Endodermal cell (in vitro differentiated cells): ENCODE measurements around the gene SSBP2. TPM values are rescaled to one million over a fixed set of nuclear protein-coding genes. Genes with fewer than 3 reads are reported as not detected.

Experiments
- DNase-seq: peaks from one replicate; pipeline ENCODE4 v3.0.0-alpha.2; 2017
- H3K27ac ChIP-seq: 2 replicates; pipeline ENCODE4 v1.5.1; 2013; ENCODE audit warnings: mild to moderate bottlenecking, low read depth, low read length, moderate library complexity
- H3K27me3 ChIP-seq: 2 replicates; pipeline ENCODE4 v1.6.1; 2013; ENCODE audit warnings: mild to moderate bottlenecking, low read length, moderate library complexity; ENCODE audit not compliant: insufficient read depth, control insufficient read depth, poor library complexity, severe bottlenecking
- H3K36me3 ChIP-seq: 2 replicates; pipeline ENCODE4 v1.7.0; 2013; ENCODE audit warnings: mild to moderate bottlenecking, low read length, moderate library complexity; ENCODE audit not compliant: control insufficient read depth, insufficient read depth
- H3K4me1 ChIP-seq: one replicate; pipeline ENCODE4 v1.7.0; 2013; ENCODE audit warnings: low read length; ENCODE audit not compliant: control insufficient read depth, insufficient read depth
- H3K4me3 ChIP-seq: 2 replicates; pipeline ENCODE4 v1.5.1; 2013; ENCODE audit warnings: mild to moderate bottlenecking, low read length, moderate library complexity
- H3K9ac ChIP-seq: 2 replicates; pipeline ENCODE4 v1.6.1; 2013; ENCODE audit warnings: mild to moderate bottlenecking, low read length, moderate library complexity; ENCODE audit not compliant: poor library complexity, severe bottlenecking; ENCODE audit errors: extremely low read depth
- H3K9me3 ChIP-seq: 2 replicates; pipeline ENCODE4 v1.6.1; 2013; ENCODE audit warnings: mild to moderate bottlenecking, low read length, moderate library complexity; ENCODE audit not compliant: control insufficient read depth
- H3K27ac Mint-ChIP-seq: 2 replicates; pipeline ENCODE4 v1.8.0; 2020; ENCODE audit warnings: mixed read lengths
- H3K27me3 Mint-ChIP-seq: 2 replicates; pipeline ENCODE4 v1.8.0; 2021; ENCODE audit warnings: mild to moderate bottlenecking, mixed read lengths; ENCODE audit not compliant: insufficient read depth
- H3K36me3 Mint-ChIP-seq: 2 replicates; pipeline ENCODE4 v1.8.0; 2020; ENCODE audit warnings: low read depth, mixed read lengths
- H3K4me1 Mint-ChIP-seq: 2 replicates; pipeline ENCODE4 v1.8.0; 2020; ENCODE audit warnings: mixed read lengths
- H3K4me3 Mint-ChIP-seq: 2 replicates; pipeline ENCODE4 v1.8.0; 2020; ENCODE audit warnings: mild to moderate bottlenecking, moderate library complexity, mixed read lengths
- H3K9me3 Mint-ChIP-seq: 2 replicates; pipeline ENCODE4 v1.8.0; 2020; ENCODE audit warnings: mild to moderate bottlenecking, mixed read lengths
- WGBS, 2 experiments: methylation state at CpG; one replicate each; pipeline versions ENCODE4 v1.1.5 to v1.1.7; 2013; ENCODE audit warnings: missing lambda C conversion rate in 2 of 2, mixed read lengths in 1 of 2; ENCODE audit not compliant: insufficient coverage in 1 of 2, insufficient read length in 1 of 2; 5-methylcytosine and 5-hydroxymethylcytosine counted together
- total RNA-seq, 2 donors: library from RNA; stranded (reverse); fragmentation: NEBNext Ultra II Directional in 1 of 2; extraction: Animal tissue kit (Norgen Biotek cat#: 25700) in 1 of 2; gene quantifications; 2 replicates in 1 of 2; 3 replicates in 1 of 2; pipeline ENCODE4 v1.2.1, GENCODE V29; 2021
- TF ChIP-seq, protein P1 (sequence below): fragments of 200-600 bp; sonication (generic); conservative IDR thresholded peaks from 2 replicates; pipeline ENCODE4 v1.5.0; 2021; ENCODE audit warnings: antibody characterized with exemption, mild to moderate bottlenecking

The SSBP2 gene
- total RNA-seq, 2 donors from 2014 or later = 27.5 to 30.2 TPM

DNA sequence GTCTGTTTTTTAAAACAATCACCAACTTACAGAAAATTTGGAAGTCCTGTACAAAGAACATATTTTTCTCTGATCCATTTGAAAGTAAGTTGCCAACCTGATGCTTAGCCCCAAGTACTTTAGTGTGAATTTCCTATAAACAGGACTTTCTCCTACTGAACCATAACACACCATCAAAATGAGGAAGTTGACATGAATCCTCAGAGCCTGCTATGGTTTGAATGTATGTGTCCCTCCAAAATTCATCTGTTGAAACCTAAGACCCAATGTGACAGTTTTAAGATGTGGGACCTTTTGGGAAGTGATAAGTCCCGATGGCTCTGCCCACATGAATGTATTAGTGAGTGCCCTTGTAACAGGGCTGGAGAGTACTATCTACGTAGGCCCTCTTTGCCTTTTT, 350.5 kb downstream of the SSBP2 start:
- Mint-ChIP-seq H3K27ac (no peak overlapping the region), H3K9me3 (peaks cover 1% of the 10 kb centered on the region), H3K27me3 (peaks cover 35% of the 10 kb centered on the region), H3K4me3 (no peak overlapping the region), H3K36me3 (no peaks in the 10 kb centered on the region), H3K4me1 (no peaks in the 10 kb centered on the region)
- WGBS, 2 experiments = 92 to 98% methylated on average over 2 of the region's 2 CpGs
- Histone ChIP-seq H3K27ac (no peak overlapping the region), H3K36me3 (no peaks in the 10 kb centered on the region), H3K9me3 (no peaks in the 10 kb centered on the region), H3K27me3 (peaks cover 1% of the 10 kb centered on the region), H3K9ac (no peak overlapping the region), H3K4me1 (peaks cover 3% of the 10 kb centered on the region), H3K4me3 (no peak overlapping the region)
- TF ChIP-seq, protein P1, sequence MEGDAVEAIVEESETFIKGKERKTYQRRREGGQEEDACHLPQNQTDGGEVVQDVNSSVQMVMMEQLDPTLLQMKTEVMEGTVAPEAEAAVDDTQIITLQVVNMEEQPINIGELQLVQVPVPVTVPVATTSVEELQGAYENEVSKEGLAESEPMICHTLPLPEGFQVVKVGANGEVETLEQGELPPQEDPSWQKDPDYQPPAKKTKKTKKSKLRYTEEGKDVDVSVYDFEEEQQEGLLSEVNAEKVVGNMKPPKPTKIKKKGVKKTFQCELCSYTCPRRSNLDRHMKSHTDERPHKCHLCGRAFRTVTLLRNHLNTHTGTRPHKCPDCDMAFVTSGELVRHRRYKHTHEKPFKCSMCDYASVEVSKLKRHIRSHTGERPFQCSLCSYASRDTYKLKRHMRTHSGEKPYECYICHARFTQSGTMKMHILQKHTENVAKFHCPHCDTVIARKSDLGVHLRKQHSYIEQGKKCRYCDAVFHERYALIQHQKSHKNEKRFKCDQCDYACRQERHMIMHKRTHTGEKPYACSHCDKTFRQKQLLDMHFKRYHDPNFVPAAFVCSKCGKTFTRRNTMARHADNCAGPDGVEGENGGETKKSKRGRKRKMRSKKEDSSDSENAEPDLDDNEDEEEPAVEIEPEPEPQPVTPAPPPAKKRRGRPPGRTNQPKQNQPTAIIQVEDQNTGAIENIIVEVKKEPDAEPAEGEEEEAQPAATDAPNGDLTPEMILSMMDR = no peak
- DNase-seq = no peak

DNA sequence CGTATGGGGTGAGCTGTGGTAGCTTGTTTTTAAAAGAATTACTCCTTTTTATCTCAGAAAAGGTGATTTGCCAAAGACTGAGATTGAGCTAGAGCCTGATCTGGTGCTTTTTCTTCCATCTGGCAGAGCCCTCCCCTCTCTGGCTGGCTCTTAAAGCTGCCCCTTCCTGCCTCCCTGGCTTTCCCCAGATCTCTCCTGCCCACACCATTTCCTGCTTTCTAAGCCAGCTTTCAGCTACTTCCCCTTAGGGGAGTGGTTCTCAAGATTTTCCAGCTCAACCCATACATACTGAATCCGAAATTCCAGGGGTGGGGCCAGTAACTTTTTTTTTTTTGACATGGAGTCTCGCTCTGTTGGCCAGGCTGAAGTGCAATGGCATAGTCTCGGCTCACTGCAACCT, 352.2 kb downstream of the SSBP2 start:
- WGBS, 2 experiments = 80 to 90% methylated on average over 4 of the region's 4 CpGs
- no peak overlapping the region for H3K9ac ChIP-seq
- no peak overlapping the region for H3K27ac ChIP-seq
- no peak overlapping the region for H3K4me3 ChIP-seq
- Mint-ChIP-seq H3K4me3 (no peak overlapping the region), H3K27ac (no peak overlapping the region), H3K9me3 (peaks cover 5% of the 10 kb centered on the region), H3K27me3 (peaks cover 38% of the 10 kb centered on the region), H3K4me1 (no peaks in the 10 kb centered on the region), H3K36me3 (no peaks in the 10 kb centered on the region)
- TF ChIP-seq, protein P1 = no peak
- peaks cover 15% of the 10 kb centered on the region for H3K27me3 ChIP-seq
- H3K4me1 ChIP-seq = peaks cover 3% of the 10 kb centered on the region
- DNase-seq = no peak
- no peaks in the 10 kb centered on the region for H3K36me3 ChIP-seq
- H3K9me3 ChIP-seq = no peaks in the 10 kb centered on the region

DNA sequence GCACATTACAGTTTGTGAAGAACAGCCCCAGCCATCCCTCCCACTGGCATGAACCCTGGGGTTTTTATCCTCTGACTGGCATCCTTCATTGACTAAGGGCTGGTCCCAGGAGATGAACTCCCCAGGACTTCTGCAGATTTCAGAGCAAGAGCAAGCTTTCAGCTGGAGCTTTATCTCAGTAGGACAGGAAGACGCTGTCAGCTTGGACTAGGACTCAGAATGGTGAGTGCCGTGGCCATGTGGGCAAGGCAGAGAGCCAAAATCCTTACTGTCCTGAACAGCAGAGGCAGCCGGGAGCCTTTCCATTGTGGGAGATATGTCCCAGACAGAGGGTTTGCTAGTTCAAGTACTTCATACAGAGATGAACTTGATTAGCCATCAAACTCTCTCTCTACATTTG, 353.7 kb downstream of the SSBP2 start:
- Histone ChIP-seq H3K27ac (no peak overlapping the region), H3K36me3 (no peaks in the 10 kb centered on the region), H3K9ac (no peak overlapping the region), H3K4me3 (no peak overlapping the region), H3K9me3 (no peaks in the 10 kb centered on the region), H3K27me3 (peaks cover 22% of the 10 kb centered on the region), H3K4me1 (peaks cover 3% of the 10 kb centered on the region)
- H3K4me3 Mint-ChIP-seq = no peak overlapping the region
- no peaks in the 10 kb centered on the region for H3K36me3 Mint-ChIP-seq
- H3K4me1 Mint-ChIP-seq = no peaks in the 10 kb centered on the region
- 75 to 80% methylated on average over 2 to 3 of the region's 3 CpGs for WGBS, 2 experiments
- no peak for DNase-seq
- H3K27ac Mint-ChIP-seq = no peak overlapping the region
- peaks cover 5% of the 10 kb centered on the region for H3K9me3 Mint-ChIP-seq
- TF ChIP-seq, protein P1 = no peak
- H3K27me3 Mint-ChIP-seq = peaks cover 49% of the 10 kb centered on the region
